Neutrophil (primary cell): ENCODE measurements around the gene RPL18.

ENCODE experiments used
- H3K27ac ChIP-seq: fragments of 200-600 bp; sonication (generic); 2 replicates; pipeline ENCODE4 v1.5.1; 2016; ENCODE audit warnings: mild to moderate bottlenecking, moderate library complexity
- H3K27me3 ChIP-seq: fragments of 200-600 bp; sonication (generic); 2 replicates; pipeline ENCODE4 v1.6.0; 2016; ENCODE audit warnings: mild to moderate bottlenecking
- H3K36me3 ChIP-seq: fragments of 200-600 bp; sonication (generic); 2 replicates; pipeline ENCODE4 v1.5.1; 2017
- H3K4me1 ChIP-seq, 2 experiments: fragments of 200-600 bp in 1 of 2; sonication (generic) in 1 of 2; 1 replicate in 1 of 2; 2 replicates in 1 of 2; pipeline versions ENCODE4 v1.5.1 to v1.6.1; 2013 to 2016; ENCODE audit warnings: low read depth in 1 of 2, low read length in 1 of 2, mild to moderate bottlenecking in 1 of 2, moderate library complexity in 1 of 2; ENCODE audit not compliant: control insufficient read depth in 1 of 2, insufficient read depth in 1 of 2
- H3K4me3 ChIP-seq, 2 experiments: fragments of 200-600 bp in 1 of 2; sonication (generic) in 1 of 2; 1 replicate in 1 of 2; 2 replicates in 1 of 2; pipeline ENCODE4 v1.5.1; 2013 to 2016; ENCODE audit warnings: low read depth in 1 of 2, low read length in 1 of 2, mild to moderate bottlenecking in 1 of 2, moderate library complexity in 1 of 2
- H3K9me3 ChIP-seq: fragments of 200-600 bp; sonication (generic); 2 replicates; pipeline ENCODE4 v1.5.1; 2016
- TF ChIP-seq, protein P1 (sequence below): fragments of 200-600 bp; sonication (generic); IDR thresholded peaks from 2 replicates; pipeline ENCODE4 v1.5.1; 2016; ENCODE audit warnings: antibody characterized with exemption

Gene RPL18

DNA sequence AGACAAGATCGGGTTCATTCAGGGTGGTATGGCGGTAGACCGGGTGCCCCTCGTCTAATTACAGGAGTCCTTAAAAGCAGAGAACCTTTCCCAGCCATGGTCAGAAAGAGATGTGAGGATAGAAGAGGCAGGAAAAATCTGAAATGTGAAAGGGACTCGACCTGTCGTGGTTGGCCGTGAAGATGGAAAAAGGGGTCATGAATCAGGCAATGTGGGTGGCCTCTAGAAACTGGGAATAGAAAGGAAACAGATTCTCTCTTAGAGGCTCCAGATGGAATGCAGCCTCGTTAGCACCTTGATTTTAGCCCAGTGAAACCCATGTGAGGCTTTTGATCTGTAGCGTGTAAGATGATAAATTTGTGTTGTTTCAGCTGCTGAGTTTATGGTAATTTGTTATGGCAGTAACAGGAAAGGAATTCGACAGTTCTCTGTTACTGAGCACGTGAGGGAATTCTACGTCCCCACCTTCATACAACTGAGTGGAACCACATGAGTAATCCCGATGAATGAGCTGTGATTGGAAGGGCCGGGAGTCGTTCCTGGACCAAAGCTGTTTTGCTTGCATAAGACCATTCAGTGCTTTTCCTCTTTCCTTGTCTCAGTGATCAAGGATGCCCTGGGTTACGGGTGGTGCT lies 38.0 kb upstream of the RPL18 start:
- no peak overlapping the region for H3K4me3 ChIP-seq
- H3K4me1 ChIP-seq: peaks cover 0 to 14% of the 10 kb centered on the region in 2 experiments
- H3K27ac ChIP-seq: no peak overlapping the region
- H3K9me3 ChIP-seq: no peaks in the 10 kb centered on the region
- TF ChIP-seq, protein P1, sequence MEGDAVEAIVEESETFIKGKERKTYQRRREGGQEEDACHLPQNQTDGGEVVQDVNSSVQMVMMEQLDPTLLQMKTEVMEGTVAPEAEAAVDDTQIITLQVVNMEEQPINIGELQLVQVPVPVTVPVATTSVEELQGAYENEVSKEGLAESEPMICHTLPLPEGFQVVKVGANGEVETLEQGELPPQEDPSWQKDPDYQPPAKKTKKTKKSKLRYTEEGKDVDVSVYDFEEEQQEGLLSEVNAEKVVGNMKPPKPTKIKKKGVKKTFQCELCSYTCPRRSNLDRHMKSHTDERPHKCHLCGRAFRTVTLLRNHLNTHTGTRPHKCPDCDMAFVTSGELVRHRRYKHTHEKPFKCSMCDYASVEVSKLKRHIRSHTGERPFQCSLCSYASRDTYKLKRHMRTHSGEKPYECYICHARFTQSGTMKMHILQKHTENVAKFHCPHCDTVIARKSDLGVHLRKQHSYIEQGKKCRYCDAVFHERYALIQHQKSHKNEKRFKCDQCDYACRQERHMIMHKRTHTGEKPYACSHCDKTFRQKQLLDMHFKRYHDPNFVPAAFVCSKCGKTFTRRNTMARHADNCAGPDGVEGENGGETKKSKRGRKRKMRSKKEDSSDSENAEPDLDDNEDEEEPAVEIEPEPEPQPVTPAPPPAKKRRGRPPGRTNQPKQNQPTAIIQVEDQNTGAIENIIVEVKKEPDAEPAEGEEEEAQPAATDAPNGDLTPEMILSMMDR: no peak
- H3K36me3 ChIP-seq: no peaks in the 10 kb centered on the region
- H3K27me3 ChIP-seq: peaks cover 11% of the 10 kb centered on the region

DNA sequence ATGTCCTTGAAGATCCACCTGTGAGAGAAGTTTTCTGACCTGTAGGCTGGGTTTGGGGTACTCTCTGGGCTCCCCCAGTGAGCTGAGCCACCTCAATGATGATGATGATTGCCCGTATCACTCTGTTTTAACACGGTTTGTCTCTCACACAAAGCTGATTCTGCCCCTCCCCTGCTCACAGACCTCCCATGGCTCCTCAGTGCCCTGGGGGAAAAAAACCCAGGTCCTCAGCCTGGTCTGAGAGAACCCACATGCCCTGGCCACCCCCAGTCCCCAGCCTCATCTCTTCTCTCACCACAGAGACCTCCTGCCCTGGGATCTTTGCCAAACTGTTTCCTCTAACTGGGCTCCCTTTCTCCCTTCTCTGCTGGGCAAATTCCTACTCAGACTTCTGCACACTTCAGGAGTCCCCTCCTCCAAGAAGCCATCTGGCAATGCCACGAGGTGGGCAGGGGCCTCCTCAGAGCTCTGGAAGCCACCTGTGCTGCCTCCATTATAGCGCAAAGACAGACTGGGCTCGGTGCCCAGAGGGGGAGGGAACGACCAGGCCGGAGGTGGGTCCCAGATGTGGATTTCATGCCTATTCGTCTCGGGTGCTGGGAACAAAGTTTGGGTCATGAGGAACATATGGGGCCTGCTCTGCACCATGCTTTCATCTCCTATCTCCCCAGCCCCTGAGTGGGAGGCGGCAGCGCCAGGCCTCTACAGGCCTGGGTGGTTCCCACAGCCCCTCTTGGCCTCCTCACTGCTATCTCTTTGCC lies 35.5 kb upstream of the RPL18 start:
- Histone ChIP-seq H3K9me3 (no peaks in the 10 kb centered on the region), H3K27ac (no peak overlapping the region), H3K27me3 (peaks cover 15% of the 10 kb centered on the region), H3K4me1 (no peaks in the 10 kb centered on the region), H3K36me3 (no peaks in the 10 kb centered on the region), H3K4me3 (no peak overlapping the region)
- TF ChIP-seq, protein P1: no peak

DNA sequence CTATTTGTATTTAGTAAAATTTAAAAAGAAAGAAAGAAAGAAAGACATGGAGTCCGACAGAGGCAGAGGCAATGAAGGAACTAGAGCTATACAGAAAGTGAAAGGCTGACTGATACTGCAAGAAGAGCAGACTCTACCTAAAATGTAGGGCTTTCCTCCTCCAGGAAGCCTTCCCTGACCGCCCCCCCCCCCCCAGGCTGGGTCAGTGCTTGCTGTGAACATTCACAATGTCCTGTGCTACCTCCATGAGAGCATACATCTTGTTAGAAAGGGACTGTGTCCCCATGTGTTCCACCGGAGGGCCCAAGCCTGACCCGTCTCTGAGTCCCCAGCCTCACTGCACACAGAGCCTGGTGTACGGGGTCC lies 32.7 kb upstream of the RPL18 start:
- H3K36me3 ChIP-seq: no peaks in the 10 kb centered on the region
- peaks cover 0 to under 1% of the 10 kb centered on the region in 2 experiments for H3K4me1 ChIP-seq
- no peak overlapping the region for H3K4me3 ChIP-seq
- H3K9me3 ChIP-seq: no peaks in the 10 kb centered on the region
- H3K27me3 ChIP-seq: peaks cover 31% of the 10 kb centered on the region
- TF ChIP-seq, protein P1: no peak
- H3K27ac ChIP-seq: no peak overlapping the region

DNA sequence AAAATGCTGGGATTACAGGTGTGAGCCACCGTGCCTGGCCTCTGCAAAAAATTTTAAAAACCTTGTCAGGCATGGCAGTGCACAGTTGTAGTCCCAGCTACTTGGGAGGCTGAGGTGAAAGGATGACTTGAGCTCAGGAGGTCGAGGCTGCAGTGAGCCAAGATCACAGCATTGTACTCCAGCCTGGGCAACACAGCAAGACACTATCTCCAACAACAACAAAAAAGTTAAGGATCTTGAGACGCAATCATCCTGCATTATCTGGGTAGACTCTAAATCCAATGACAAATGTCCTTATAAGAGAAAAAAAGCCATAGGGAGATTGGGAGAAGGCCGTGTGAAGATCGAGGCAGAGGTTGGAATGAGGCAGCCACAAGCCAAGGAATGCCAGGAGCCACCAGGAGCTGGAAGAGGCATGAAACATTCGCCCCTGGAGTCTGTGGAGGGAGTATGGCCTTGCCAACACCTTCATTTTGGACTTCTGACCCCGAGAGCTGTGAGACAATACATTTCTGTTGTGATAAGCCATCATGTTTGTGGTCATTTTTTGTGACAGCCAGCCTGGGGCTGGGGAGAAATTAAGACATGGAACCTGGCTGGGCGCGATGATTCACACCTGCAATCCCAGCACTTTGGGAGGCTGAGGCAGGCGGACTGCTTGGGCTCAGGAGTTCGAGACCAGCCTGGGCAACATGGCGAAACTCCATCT lies 32.1 kb upstream of the RPL18 start:
- H3K4me3 ChIP-seq: no peak overlapping the region
- H3K27ac ChIP-seq: no peak overlapping the region
- H3K27me3 ChIP-seq: peaks cover 35% of the 10 kb centered on the region
- TF ChIP-seq, protein P1: no peak
- H3K9me3 ChIP-seq: no peaks in the 10 kb centered on the region
- peaks cover 4 to 6% of the 10 kb centered on the region in 2 experiments for H3K4me1 ChIP-seq
- no peaks in the 10 kb centered on the region for H3K36me3 ChIP-seq

DNA sequence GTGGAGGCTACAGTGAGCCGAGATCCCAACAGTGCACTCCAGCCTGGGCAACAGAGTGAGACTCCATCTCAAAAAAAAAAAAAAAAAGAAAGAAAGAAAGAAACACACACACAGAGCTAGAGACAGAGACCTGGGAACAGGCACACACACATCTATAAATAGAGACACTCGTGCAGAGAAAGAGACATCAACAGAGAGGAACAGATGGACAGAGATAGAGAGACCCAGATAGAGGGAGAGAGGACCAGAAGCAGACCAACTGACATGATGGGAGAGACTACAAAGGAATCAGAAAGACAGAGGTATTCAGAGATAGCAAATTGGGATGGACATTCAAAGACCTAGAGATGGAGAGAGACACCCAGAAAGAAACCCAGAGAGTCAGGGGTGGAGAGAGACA lies 29.2 kb upstream of the RPL18 start:
- Histone ChIP-seq H3K27ac (no peak overlapping the region), H3K36me3 (no peaks in the 10 kb centered on the region), H3K4me1 (peaks cover 17 to 20% of the 10 kb centered on the region in 2 experiments), H3K4me3 (no peak overlapping the region), H3K27me3 (peaks cover 54% of the 10 kb centered on the region), H3K9me3 (no peaks in the 10 kb centered on the region)
- TF ChIP-seq, protein P1: no peak
